Measurements from ENCODE around the gene RALGAPA2.

The RALGAPA2 gene

DNA sequence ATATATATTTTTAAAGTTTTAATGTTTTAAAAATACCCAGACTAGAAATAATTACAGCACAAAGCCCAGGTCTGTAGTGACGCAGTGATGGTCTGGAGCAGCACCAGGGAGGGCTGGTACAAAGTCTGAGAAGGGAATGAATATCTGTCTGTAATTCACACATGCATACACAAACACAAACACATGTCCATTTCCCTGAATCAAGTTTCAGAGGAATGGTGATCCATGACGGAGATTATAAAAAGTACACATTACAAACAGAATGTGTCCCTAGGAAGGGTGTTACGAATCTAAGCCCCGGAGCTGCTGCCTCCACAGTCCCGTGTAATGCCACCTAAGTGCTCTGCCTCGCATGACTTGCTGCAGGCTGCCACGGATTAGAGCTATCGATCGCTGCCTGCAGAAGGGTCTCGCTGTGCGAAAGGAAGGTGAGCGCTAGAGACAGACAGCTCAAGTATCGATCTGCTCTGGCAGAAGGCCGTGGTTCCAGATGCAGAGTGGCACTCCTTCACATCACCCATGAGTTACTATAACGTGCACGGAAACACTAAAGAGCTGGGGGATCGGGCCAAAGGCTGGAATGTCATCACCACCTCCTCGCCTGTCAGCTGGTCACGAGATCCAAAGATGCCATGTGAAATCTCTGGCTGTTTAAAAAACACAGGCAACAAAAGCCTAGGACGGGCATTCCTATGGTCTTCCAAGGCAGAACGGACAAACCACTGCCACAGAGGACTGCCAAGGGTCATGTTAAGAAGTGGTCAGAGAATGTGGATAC, 257.4 kb downstream of the RALGAPA2 start:
- no peaks in the 10 kb centered on the region; the same call in 1 of the 2 replicates for H3K36me3 ChIP-seq (ENCODE audit: insufficient read depth, low read length)
- no peak overlapping the region for H3K4me2 ChIP-seq (ENCODE audit: low read depth, low read length, poor library complexity, severe bottlenecking)
- peaks cover 12% of the 10 kb centered on the region for H3K4me1 ChIP-seq (ENCODE audit: insufficient read depth, low read length, poor library complexity, severe bottlenecking)
- H3K9me2 ChIP-seq (replicated peaks; ENCODE audit: low read depth, low read length) = no peaks in the 10 kb centered on the region
- H3K4me3 ChIP-seq (ENCODE audit: low read length, poor library complexity, severe bottlenecking) = no peak overlapping the region
- TF ChIP-seq CTCF (conservative IDR thresholded peaks at IDR 0.05; ENCODE audit: low read length) = no peak
- TF ChIP-seq EZH2phosphoT487 (IDR thresholded peaks at IDR 0.05; ENCODE audit: borderline replicate concordance) = no peak
- H4K20me1 ChIP-seq (ENCODE audit: insufficient read depth, low read length, poor library complexity, severe bottlenecking) = no peaks in the 10 kb centered on the region
- H3F3A ChIP-seq (ENCODE audit: low read depth) = no peaks in the 10 kb centered on the region
- H3K9me3 ChIP-seq (ENCODE audit: insufficient read depth, low read depth, low read length) = no peaks in the 10 kb centered on the region
- H3K27me3 ChIP-seq (ENCODE audit: insufficient read depth, low read length, poor library complexity, severe bottlenecking) = no peaks in the 10 kb centered on the region
- H2AFZ ChIP-seq (ENCODE audit: low read length) = no peak overlapping the region
- no peaks in the 10 kb centered on the region for H3K79me2 ChIP-seq (ENCODE audit: insufficient read depth, low read length)
- no peak overlapping the region for H3K9ac ChIP-seq (ENCODE audit: low read depth, low read length, poor library complexity, severe bottlenecking)

GRCh38 chr20:20454367-20454766, 258.1 kb downstream of the RALGAPA2 start:
- TF ChIP-seq CTCF (conservative IDR thresholded peaks at IDR 0.05; ENCODE audit: low read length) = no peak
- no peak for TF ChIP-seq EZH2phosphoT487 (IDR thresholded peaks at IDR 0.05; ENCODE audit: borderline replicate concordance)
- no peak overlapping the region for H2AFZ ChIP-seq (ENCODE audit: low read length)
- H3K27me3 ChIP-seq (ENCODE audit: insufficient read depth, low read length, poor library complexity, severe bottlenecking) = no peaks in the 10 kb centered on the region
- no peaks in the 10 kb centered on the region for H3F3A ChIP-seq (ENCODE audit: low read depth)
- peaks cover 12% of the 10 kb centered on the region for H3K4me1 ChIP-seq (ENCODE audit: insufficient read depth, low read length, poor library complexity, severe bottlenecking)
- no peak overlapping the region for H3K4me2 ChIP-seq (ENCODE audit: low read depth, low read length, poor library complexity, severe bottlenecking)
- no peaks in the 10 kb centered on the region for H3K79me2 ChIP-seq (ENCODE audit: insufficient read depth, low read length)
- H3K9me3 ChIP-seq (ENCODE audit: insufficient read depth, low read depth, low read length) = no peaks in the 10 kb centered on the region
- H4K20me1 ChIP-seq (ENCODE audit: insufficient read depth, low read length, poor library complexity, severe bottlenecking) = no peaks in the 10 kb centered on the region
- no peak overlapping the region for H3K9ac ChIP-seq (ENCODE audit: low read depth, low read length, poor library complexity, severe bottlenecking)
- H3K36me3 ChIP-seq (ENCODE audit: insufficient read depth, low read length) = no peaks in the 10 kb centered on the region; the same call in 1 of the 2 replicates
- no peak overlapping the region for H3K4me3 ChIP-seq (ENCODE audit: low read length, poor library complexity, severe bottlenecking)
- no peaks in the 10 kb centered on the region for H3K9me2 ChIP-seq (replicated peaks; ENCODE audit: low read depth, low read length)

DNA sequence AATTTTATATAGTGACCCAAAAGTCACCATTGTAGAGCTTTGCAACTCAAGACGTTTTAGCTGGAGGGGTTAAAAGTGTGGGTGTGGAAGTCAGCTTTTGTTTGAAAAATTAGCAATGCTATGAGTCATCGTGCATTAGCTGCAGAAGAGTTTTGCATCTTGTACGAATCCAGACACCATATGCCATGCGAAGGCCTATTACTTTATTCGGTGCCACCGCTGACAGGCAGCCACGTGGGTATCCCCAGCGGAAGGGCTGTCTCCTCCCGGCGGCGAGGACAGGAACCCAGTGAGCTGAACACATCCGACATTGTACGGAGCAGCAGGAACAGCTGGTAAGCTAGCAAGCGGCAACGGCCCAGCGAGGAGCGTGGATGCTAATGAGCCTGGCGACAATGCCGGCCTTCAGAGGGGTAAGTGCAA, 260.2 kb downstream of the RALGAPA2 start:
- peak overlapping the region; percentile 62 for H3K9ac ChIP-seq (ENCODE audit: low read depth, low read length, poor library complexity, severe bottlenecking)
- peak overlapping the region; percentile 70 for H3K4me3 ChIP-seq (ENCODE audit: low read length, poor library complexity, severe bottlenecking)
- H3K4me1 ChIP-seq (ENCODE audit: insufficient read depth, low read length, poor library complexity, severe bottlenecking) = peaks cover 12% of the 10 kb centered on the region
- no peaks in the 10 kb centered on the region for H4K20me1 ChIP-seq (ENCODE audit: insufficient read depth, low read length, poor library complexity, severe bottlenecking)
- no peaks in the 10 kb centered on the region for H3K79me2 ChIP-seq (ENCODE audit: insufficient read depth, low read length)
- TF ChIP-seq CTCF (conservative IDR thresholded peaks at IDR 0.05; ENCODE audit: low read length) (no peak), EZH2phosphoT487 (IDR thresholded peaks at IDR 0.05; ENCODE audit: borderline replicate concordance) (no peak)
- peak overlapping the region; percentile 37; the same call in 1 of the 2 replicates for H2AFZ ChIP-seq (ENCODE audit: low read length)
- peak overlapping the region; percentile 62 for H3K4me2 ChIP-seq (ENCODE audit: low read depth, low read length, poor library complexity, severe bottlenecking)
- no peaks in the 10 kb centered on the region for H3K36me3 ChIP-seq (ENCODE audit: insufficient read depth, low read length)
- no peaks in the 10 kb centered on the region for H3F3A ChIP-seq (ENCODE audit: low read depth)
- H3K27me3 ChIP-seq (ENCODE audit: insufficient read depth, low read length, poor library complexity, severe bottlenecking) = no peaks in the 10 kb centered on the region
- H3K9me3 ChIP-seq (ENCODE audit: insufficient read depth, low read depth, low read length) = no peaks in the 10 kb centered on the region
- no peaks in the 10 kb centered on the region for H3K9me2 ChIP-seq (replicated peaks; ENCODE audit: low read depth, low read length)
